HG02623 (cell line): Measurements from ENCODE around the gene LNPK.
"Not testable (repeated sequence)": the region's sequence is repeated elsewhere in the genome, so short reads cannot be mapped to it uniquely, and the experiment has no call there.

Experiments
- ATAC-seq: cut with Tn5 transposase; IDR thresholded peaks from one replicate; pipeline ENCODE4 v1.9.1; 2021; ENCODE audit warnings: moderate library complexity; ENCODE audit not compliant: unreplicated experiment

The LNPK gene

DNA sequence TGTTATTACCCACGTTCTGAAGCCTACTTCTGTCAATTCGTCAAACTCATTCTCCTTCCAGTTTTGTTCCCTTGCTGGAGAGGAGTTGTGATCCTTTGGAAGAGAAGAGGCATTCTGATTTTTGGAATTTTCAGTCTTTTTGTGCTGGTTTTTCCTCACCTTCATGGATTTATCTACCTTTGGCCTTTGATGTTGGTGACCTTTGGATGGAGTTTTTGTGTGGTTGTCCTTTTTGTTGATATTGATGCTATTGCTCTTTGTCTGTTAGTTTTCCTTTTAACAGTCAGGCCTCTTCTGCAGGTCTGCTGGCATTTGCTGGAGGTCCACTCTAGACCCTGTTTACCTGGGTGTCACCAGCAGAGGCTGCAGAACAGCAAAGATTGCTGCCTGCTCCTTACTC is 88.8 kb downstream of the LNPK start:
- ATAC-seq, result not testable (repeated sequence)

DNA sequence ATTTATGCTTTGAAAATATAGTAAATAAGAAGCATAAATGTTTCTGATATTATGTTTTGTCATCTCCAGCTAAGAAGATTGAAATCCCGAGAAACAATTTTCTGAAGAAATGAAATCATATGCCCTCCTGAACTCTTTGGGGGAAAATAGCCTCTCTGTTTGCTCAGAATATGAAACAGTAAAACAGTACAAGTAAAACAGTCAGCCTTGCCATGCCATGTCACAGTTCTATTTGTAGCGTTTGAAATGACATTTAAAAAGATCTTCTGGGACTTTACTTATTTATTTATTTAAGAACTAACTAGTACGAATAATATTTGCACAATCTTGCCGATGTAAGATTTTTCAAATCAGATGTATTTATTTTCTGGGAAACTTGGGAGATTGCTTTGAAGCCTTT is 98.0 kb downstream of the LNPK start:
- ATAC-seq, result no peak

DNA sequence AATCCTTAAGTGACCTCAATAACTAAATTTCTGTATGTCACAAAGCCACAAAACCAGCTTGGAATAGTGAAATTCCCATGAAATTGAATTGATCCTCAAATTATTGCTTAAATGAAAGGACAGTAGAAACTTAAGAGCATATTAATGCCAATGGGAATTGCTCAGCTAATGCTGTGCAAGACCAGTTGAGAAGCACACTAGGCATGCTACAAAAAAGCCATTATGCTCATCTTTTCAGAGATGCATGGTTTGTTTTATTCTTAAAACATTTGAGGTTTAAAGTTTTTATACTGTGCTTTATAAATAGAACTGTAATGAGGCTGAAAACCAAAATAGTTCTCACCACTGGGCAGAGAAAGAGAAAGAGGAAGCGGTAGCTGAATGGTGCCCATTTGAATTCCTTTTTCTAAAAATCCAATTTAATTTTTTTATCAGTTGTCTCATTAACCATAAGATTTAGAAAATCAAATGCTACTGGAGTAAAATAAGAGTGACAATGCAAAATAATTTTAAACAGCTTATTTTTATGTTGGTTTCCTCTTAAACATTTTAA is 98.6 kb downstream of the LNPK start:
- ATAC-seq, result no peak

DNA sequence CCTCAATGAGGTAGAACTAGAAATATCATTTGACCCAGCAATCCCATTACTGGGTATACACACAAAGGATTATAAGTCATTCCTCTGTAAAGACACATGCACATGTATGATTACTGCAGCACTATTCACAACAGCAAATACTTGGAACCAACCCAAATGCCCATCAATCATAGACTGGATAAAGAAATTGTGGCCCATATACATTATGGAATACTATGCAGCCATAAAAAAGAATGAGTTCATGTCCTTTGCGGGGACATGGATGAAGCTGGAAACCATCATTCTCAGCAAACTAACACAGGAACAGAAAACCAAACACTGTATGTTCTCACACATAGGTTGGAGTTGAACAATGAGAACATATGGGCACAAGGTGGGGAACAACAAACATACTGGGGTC is 106.1 kb downstream of the LNPK start:
- ATAC-seq, result not testable (repeated sequence)

DNA sequence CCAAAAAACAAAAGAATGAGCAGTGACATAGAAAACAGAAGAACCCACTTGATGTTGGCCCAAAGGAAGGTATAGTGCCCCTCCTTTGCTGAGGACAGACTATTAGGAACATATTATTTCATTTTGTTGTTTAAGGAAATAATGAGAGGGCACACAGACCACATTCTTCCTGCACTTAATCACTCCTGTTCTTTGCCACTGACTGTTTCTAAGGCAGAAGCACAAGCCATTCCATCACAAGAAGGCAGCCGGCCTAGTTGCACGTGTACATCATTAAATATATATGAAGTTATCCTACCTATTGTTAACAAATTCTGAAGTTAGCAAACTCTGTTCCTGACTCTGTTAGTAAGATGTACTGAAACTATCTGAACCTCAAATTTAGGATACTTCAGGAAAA is 110.0 kb downstream of the LNPK start:
- ATAC-seq, result no peak

DNA sequence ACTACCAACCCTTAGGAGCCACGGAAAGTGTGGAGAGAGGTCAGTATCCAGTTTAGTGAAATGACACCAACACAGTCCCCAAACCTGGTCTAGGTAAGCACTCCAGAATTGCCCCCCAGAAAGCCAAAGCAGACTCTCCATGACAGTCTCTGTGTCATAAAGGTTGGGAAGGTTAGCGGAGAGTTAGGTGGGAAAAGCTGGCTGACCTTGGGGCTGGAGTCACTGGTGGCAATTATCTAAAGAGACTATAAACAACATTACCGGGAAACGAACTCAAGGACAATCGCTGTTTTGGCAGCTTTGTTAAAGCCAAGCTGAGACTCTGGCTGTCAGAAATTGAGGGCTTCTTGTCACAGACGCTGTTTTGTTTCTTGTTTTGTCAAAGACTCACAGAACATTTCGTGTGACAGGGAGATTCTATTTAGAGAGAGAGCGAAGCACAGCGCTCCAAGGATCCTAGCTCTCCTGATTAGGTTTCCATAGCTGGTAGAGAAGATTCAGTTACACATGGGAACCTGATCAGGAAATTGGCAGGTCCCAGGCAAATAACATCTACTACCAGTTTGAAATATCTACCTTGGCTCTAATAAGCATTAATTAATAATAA is 111.3 kb downstream of the LNPK start:
- ATAC-seq, result no peak

DNA sequence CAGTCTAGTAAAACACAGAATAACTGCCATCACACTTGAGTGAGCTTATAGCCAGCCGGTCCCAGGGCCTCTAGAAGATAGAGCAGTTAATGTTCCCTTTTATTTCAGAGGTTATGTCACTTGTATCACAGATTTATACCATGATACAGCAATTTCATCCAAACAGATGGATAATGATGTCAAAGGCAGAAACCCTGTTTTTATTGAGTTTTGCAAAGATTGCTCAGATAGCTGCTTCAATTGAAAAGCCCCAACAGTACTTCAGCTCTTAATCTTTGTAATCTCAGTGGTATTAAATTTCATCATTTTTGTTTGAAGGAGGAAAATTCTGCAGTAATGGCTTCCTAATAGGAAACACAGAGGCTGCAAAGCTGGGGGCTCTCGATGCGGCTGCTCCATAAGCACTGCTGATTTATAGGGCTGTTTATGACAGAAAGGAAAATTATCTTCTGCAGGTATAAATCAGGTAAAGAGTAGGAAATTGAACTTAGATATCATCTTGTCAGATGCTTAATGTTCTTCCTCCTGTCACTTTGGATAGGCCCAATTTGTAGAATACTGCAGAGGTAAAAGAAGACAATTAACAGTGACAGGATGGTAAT is 112.3 kb downstream of the LNPK start:
- ATAC-seq, result no peak

DNA sequence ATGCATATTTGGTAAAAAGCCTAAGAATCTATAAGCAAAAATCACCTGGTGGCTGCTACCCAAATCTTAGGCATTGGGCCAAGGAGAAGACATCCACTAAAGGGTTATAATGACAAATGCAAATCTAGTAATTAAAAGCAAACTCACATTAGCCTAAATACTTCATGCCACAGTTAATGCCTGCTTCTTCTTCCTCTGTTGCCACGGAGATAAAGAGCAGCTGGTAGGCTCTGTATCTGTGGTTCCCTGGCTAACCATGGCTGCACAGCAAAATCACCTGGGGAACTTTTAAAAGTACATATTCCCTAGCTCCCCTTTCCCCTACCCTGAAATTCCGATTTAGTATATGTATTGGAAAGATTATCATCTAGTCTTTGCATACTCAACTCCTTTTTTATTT is 114.3 kb downstream of the LNPK start:
- ATAC-seq, result no peak

DNA sequence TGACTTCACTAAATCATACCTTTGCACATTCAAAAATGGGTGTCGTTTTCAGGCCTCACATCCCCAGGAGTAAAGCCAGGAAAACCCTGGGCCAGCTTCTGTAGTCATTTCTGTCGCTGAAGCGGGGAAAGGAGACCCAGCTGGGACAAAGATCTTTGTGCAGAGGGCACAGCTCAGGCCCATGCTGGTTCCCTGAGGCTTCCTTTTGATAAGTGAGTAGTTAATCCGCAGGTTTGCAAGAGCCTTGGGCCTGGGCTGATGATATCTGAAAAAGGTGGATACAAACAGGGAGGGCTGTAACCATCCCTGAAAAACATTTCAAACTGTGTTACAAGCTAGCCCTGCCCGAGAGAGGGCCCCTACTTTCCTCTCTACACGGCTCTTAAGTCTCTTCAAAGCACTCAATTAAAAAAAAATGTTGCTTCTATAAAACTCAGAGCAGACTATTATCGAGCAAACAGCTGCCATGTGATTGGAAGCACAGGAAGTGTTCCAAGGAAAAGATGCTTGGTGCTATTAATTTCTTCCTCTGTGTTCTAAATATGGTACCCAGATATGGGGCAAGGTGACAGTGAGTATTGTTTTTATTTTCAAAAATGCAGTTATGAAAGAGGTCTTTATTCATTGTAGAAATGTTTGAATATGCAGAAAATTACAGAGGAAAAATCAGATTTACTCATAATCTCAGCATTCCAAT is 117.2 kb downstream of the LNPK start:
- ATAC-seq, result no peak

DNA sequence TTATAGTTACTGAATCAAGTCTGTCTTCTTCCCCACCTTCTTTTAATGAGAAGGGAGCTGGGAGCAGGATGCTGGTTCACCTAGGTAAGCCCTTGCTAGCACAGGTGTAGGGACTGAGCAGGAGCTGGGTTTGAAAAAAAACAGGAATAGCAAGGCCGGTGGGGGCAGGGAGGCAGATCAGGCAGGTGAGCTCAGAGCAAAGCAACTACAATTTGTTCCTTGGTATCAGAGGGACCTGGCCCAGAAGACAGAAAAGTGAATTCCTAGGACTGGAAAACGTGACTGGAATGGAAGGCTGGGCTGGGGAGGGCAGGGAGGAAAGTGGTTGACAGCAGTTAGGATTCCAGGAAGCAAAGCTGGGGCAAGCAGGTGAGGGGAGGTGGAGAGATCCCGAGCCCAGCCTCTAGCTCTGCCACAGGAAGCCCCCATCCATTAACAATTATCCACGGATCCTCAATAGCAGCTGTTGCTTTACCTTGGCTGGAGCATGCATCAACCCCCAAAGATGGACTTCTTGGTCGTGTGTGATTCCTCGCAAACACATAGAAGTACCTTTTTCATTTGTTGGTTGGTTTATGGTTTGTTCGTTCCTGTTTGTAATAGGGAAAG is 118.4 kb downstream of the LNPK start:
- no peak for ATAC-seq

DNA sequence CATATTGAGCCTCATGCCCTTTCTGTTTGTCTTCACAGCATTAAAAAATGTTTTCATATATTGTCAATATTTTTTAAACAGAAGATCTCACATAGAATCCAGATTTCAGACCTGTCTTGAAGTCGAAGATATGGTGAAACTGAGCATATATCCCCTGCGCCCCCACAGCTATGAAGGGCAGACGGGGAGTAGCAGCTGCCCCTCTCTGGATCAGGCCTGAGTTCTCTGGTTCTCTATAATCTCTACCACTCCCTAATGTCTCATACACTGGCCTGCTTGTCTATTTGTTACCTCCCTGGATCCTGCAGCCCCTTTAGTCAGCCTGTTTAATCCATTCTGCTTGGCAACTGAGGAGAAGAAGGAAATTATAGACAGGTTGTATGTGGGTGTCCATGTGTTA is 122.4 kb downstream of the LNPK start:
- ATAC-seq, result no peak

DNA sequence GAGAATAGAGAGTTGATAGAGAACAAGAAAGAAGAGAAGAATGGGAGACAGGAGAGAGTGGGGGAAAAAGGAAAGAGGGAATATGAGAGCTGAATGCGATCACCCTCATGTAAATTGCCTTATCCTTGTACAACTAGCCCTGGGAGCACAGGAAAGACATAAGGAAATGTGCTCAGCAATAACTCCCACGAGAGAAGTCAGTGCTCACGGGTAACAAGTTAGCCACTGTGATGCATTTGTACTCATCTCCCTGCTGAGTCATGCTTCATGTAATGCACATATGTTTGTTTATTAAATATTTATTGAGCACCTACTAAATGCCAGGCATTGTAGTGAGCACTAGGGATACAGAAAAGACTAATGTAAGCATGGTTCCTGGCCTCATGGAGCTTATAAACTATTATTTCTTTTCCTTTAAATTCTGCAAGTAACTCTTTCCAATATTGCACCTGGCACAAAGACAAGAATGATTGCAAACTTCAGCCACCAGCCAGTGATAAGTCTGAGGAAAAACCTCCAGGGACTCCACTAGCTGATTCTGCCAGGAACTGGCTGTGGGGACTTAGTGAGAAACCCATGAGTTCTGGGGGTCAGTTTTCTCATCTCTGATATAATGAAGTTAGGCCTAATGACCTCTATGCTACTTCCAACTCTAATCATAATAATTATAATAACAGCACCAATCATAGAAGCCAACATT is 124.1 kb downstream of the LNPK start:
- ATAC-seq, result no peak

DNA sequence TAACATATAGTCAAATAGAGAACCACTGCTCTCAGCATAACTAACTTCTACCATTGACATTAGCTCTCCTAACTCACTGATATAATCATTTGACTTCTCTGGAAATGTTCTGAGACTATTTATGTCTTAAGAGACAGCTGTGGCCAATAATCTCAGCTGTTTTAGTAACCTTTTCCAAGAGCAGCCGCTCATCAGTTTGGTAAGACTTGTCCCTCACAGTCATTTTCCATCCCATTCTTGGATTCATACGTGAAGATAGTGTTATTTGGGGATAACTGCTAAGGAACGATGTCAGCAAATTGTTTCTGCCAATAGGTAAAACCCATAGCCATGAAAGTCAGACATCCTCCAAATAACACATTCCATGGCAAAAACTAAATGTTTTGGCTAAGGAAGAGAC is 127.8 kb downstream of the LNPK start:
- ATAC-seq, result no peak
